AG04449 (cell line): ENCODE data around the gene ERH.
"Not testable (repeated sequence)": the region's sequence is repeated elsewhere in the genome, so short reads cannot be mapped to it uniquely, and the experiment has no call there.

ENCODE experiments used
- CTCF ChIA-PET: fragments of 350-600 bp; formaldehyde crosslinking; extraction: SDS; loops from one replicate; lab custom pipeline; 2021; ENCODE audit warnings: antibody characterized with exemption; lab: Yijun Ruan, JAX
- POLR2A ChIA-PET: fragments of 400-600, 350-600 bp; formaldehyde crosslinking; extraction: SDS; loops from one replicate; lab custom pipeline; 2020; ENCODE audit warnings: antibody characterized with exemption, inconsistent platforms; lab: Yijun Ruan, JAX
- DNase-seq: peaks from one replicate; pipeline ENCODE4 v3.0.0-alpha.2; 2010; ENCODE audit warnings: low read depth, low spot score
- H3K4me3 ChIP-seq: 2 replicates; pipeline ENCODE4 v1.5.1; 2011; ENCODE audit warnings: low read depth, mild to moderate bottlenecking, control low read depth, low read length
- CTCF ChIP-seq: IDR thresholded peaks from one replicate; pipeline ENCODE4 v1.5.1; 2011; ENCODE audit warnings: mild to moderate bottlenecking, moderate library complexity, low read length, control low read depth, inconsistent platforms; ENCODE audit not compliant: insufficient read depth; ENCODE audit errors: missing control alignments

The ERH gene

DNA sequence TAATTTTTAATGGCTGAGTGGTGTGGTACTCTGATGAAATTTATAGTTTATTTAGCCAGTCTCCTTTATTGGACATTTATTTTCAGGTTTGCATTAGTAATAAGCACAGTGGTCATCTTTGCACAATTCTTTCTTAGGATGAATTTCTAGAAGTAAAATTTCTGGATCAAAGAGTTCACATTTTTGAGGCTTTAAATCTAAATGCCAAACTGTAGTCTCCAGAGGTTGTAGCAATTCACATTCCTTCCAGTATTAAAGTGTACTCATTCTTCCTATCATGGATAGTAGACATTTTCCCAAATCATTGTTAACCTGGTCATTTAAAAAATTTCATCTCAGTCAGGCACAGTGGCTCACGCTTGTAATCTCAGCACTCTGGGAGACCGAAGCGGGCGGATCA is 25.2 kb upstream of the ERH start:
- no peak overlapping the region for H3K4me3 ChIP-seq
- no peak for TF ChIP-seq CTCF
- no peak for DNase-seq
- CTCF ChIA-PET: interaction anchor here (1.5 kb wide), 1 partner anchor 12 kb away, joined by 4 read pairs; no protein-coding TSS in a partner anchor
- POLR2A ChIA-PET: interaction anchor here (0.7 kb wide), 1 partner anchor 46 kb away, joined by 3 read pairs; no protein-coding TSS in a partner anchor

DNA sequence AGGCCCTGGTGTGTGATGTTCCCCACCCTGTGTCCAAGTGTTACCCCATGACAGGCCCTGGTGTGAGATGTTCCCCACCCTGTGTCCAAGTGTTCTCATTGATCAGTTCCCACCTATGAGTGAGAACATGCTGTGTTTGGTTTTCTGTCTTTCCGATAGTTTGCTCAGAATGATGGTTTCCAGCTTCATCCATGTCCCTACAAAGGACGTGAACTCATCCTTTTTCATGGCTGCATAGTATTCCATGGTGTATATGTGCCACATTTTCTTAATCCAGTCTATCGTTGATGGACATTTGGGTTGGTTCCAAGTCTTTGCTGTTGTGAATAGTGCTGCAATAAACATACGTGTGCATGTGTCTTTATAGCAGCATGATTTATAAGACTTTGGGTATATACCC is 18.0 kb upstream of the ERH start:
- H3K4me3 ChIP-seq, POLR2A ChIA-PET, CTCF ChIA-PET, DNase-seq: not testable (repeated sequence)

GRCh38 chr14:69413483-69413882 is 15.4 kb upstream of the ERH start:
- H3K4me3 ChIP-seq: no peak overlapping the region
- POLR2A ChIA-PET: no interaction called here
- TF ChIP-seq CTCF: no peak
- CTCF ChIA-PET: no interaction called here
- no peak for DNase-seq

- no peak for DNase-seq
- H3K4me3 ChIP-seq: no peak overlapping the region
- ChIA-PET CTCF (interaction anchor here (1.0 kb wide), 1 partner anchor 16 kb away, joined by 3 read pairs; no protein-coding TSS in a partner anchor), POLR2A (no interaction called here)
- TF ChIP-seq CTCF: no peak
Measured at GRCh38 chr14:69408331-69408960, 10.3 kb upstream of the ERH start.

DNA sequence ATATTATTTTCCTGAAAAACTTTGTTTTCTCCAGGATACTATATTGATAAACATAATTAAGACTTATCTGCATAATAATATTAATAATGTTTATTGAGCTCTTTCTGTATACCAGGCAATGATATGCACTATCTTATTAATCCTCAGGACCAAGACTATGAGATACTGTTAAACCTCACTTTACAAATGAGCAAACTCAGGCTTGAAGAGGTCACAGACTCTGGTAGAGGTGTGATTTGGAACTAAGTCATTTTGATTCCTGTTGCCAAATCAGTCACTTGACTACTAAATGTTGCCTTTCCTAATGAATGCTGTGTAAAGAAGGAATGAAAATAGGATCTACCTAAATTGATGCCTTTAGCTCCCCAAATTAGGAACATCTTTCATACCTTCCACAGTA is 7.7 kb upstream of the ERH start:
- ChIA-PET POLR2A (no interaction called here), CTCF (interaction anchor here (1.7 kb wide), 1 partner anchor 163 kb away, joined by 5 read pairs; no protein-coding TSS in a partner anchor)
- no peak for TF ChIP-seq CTCF
- no peak for DNase-seq
- no peak overlapping the region for H3K4me3 ChIP-seq

- no peak for TF ChIP-seq CTCF
- DNase-seq: no peak
- POLR2A ChIA-PET: no interaction called here
- CTCF ChIA-PET: interaction anchor here (1.9 kb wide), 1 partner anchor 162 kb away, joined by 4 read pairs; no protein-coding TSS in a partner anchor
- no peak overlapping the region for H3K4me3 ChIP-seq
Measured at GRCh38 chr14:69404883-69405282, 6.8 kb upstream of the ERH start.

DNA sequence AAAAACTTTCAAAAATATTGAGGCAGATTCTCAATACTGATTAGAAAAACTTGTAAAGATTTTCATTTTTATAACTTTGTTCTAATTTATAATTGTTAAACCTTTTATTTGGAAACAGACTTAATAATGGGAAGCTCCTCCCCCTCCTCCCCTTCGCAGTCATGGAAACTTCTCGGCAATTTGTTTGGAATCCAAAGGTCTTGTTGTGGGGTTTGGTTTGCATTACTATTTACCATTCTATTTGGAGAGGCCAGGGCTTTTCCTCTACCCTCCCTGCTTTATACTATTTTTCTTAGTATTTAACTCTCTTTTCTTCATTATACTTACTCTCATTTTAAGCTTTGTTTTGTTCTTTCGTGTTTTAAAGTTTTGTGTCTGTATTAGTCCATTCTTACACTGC is 6.4 kb upstream of the ERH start:
- no peak overlapping the region for H3K4me3 ChIP-seq
- ChIA-PET CTCF (interaction anchor here (1.9 kb wide), 1 partner anchor 162 kb away, joined by 4 read pairs; no protein-coding TSS in a partner anchor), POLR2A (no interaction called here)
- TF ChIP-seq CTCF: no peak
- DNase-seq: no peak
